Epithelial cell of proximal tubule (primary cell): ENCODE data around the gene RBKS. TPM values are rescaled to one million over a fixed set of nuclear protein-coding genes. Genes with fewer than 3 reads are reported as not detected.

Experiments
- DNase-seq: peaks from one replicate; pipeline ENCODE4 v3.0.0-alpha.2; 2011; ENCODE audit warnings: low read depth
- H3K4me3 ChIP-seq: 2 replicates; pipeline ENCODE4 v1.5.1; 2011; ENCODE audit warnings: low read depth, mild to moderate bottlenecking, low read length
- CTCF ChIP-seq: conservative IDR thresholded peaks from 2 replicates; pipeline ENCODE4 v1.5.1; 2012; ENCODE audit warnings: low read depth, mild to moderate bottlenecking, low read length
- total RNA-seq: library from RNA; depleted of rRNA; stranded (reverse); fragments of >200 nt; gene quantifications from 2 replicates; pipeline ENCODE4 v1.2.3, GENCODE V29; 2015

Gene RBKS
- total RNA-seq, 1 donor from 2014 or later, result 2.7 TPM

GRCh38 chr2:27907547-27907946, 17.4 kb upstream of the RBKS start:
- TF ChIP-seq CTCF, result no peak
- DNase-seq, result no peak
- no peak overlapping the region for H3K4me3 ChIP-seq

DNA sequence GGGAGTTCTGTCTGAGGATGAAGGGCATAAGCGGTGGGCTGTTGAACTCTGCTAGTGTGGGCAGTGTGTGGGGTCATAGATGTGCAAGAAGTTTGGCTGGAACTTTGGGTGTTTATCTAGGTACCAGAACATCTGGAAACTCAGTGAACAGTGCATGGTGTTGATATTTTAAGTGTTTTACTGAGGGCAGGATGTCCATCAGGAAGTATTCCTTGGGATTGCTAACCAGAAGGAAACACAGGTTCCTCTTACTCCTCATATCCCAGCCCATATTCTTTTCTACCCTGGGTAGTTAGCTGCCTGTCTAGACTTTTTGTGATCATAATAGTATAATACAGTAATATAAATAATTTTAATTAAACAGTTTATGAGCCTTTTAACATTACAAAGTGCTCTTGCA, 15.9 kb upstream of the RBKS start:
- no peak for DNase-seq
- no peak for TF ChIP-seq CTCF
- H3K4me3 ChIP-seq, result no peak overlapping the region

- no peak overlapping the region for H3K4me3 ChIP-seq
- DNase-seq, result no peak
- TF ChIP-seq CTCF, result no peak
Measured at GRCh38 chr2:27904405-27904665, 14.1 kb upstream of the RBKS start.

GRCh38 chr2:27903649-27904404, 13.6 kb upstream of the RBKS start:
- no peak for DNase-seq
- H3K4me3 ChIP-seq, result no peak overlapping the region

DNA sequence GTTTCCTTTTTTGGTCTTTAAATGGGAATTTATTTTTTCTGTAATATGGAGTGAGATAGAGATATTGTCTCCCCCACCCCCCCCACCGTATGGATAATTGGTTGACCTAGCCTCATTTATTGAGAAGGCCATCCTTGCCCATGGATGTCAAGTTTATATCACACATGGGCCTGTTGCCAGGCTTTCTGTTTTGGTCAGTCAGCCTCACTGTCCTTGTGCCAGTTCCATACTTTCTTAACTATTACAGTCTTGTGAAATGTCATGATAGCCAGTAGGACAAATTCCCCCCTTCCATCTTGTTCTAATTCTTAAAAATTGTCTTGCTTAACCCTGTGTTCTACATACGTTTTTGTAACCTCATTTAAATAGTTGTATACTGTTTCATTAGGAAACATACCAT, 12.8 kb upstream of the RBKS start:
- DNase-seq, result no peak
- no peak overlapping the region for H3K4me3 ChIP-seq
- no peak for TF ChIP-seq CTCF

More at GRCh38 chr2:27903649-27904404, 13.6 kb upstream of the RBKS start:
- no peak for TF ChIP-seq CTCF

DNA sequence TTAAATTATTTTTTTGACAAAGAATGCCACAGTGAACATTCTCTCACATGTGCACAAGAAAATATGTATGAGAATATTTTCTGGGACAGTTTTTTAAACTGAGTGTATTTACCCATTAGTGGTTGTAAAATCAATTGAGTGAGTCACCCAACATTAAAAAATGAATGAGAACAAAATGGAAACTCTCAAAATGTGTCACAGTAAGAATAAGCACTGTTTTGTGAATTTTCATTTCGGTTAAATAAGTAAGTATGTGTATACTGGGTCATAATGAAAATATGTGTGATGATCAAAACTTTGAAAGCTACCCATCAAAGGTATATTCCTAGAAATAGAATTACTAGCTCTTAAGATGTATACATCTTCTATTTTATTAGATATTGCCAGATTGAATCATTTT, 11.9 kb upstream of the RBKS start:
- DNase-seq, result no peak

More for the DNA sequence above, 11.9 kb upstream of the RBKS start:
- no peak overlapping the region for H3K4me3 ChIP-seq
- no peak for TF ChIP-seq CTCF
